ENCODE results near the gene NDUFB10. TPM values are rescaled to one million over a fixed set of nuclear protein-coding genes. Genes with fewer than 3 reads are reported as not detected.

NDUFB10 gene
- total and polyA plus RNA-seq, 2 donors (not counting 1 experiment from before 2014, with no cell fraction given) = 123 to 149 TPM

GRCh38 chr16:1930338-1930720 lies 29.0 kb upstream of the NDUFB10 start:
- H2AFZ ChIP-seq (ENCODE audit: low read length) = no peak overlapping the region
- H3K4me3 ChIP-seq (replicated peaks in 1 of 4; ENCODE audit: control extremely low read depth in 1 of 4, insufficient read depth in 1 of 4, low read depth in 3 of 4, low read length in 4 of 4) = no peak overlapping the region
- H3K27me3 ChIP-seq (ENCODE audit: control insufficient read depth, insufficient read depth, low read length) = no peaks in the 10 kb centered on the region
- H3K27ac ChIP-seq (ENCODE audit: insufficient read depth, low read length) = no peak overlapping the region
- no peak overlapping the region for H3K9ac ChIP-seq (ENCODE audit: insufficient read depth, low read length)
- H3K4me1 ChIP-seq (ENCODE audit: control insufficient read depth, extremely low read depth, insufficient read depth, low read length) = no peaks in the 10 kb centered on the region
- H3K79me2 ChIP-seq (ENCODE audit: control insufficient read depth, insufficient read depth, low read length) = no peaks in the 10 kb centered on the region
- H3K9me3 ChIP-seq (ENCODE audit: control insufficient read depth, insufficient read depth, low read depth, low read length) = no peaks in the 10 kb centered on the region
- TF ChIP-seq EZH2 (IDR thresholded peaks at IDR 0.05; ENCODE audit: low read length, missing control alignments) (no peak), CTCF (conservative IDR thresholded peaks at IDR 0.05 in 1 of 2, IDR thresholded peaks at IDR 0.05 in 1 of 2; ENCODE audit: low read depth in 1 of 2, low read length in 2 of 2) (no peak)
- no peaks in the 10 kb centered on the region for H3K36me3 ChIP-seq (ENCODE audit: control insufficient read depth, insufficient read depth, low read length)
- H3K4me2 ChIP-seq (ENCODE audit: extremely low read depth, insufficient read depth, low read length) = no peak overlapping the region
- no peak for DNase-seq (ENCODE audit: low read depth in 2 of 2)
- H4K20me1 ChIP-seq (ENCODE audit: control insufficient read depth, extremely low read depth, insufficient read depth, low read length) = no peaks in the 10 kb centered on the region

- no peak overlapping the region for H3K9ac ChIP-seq (ENCODE audit: insufficient read depth, low read length)
- no peaks in the 10 kb centered on the region for H3K9me3 ChIP-seq (ENCODE audit: control insufficient read depth, insufficient read depth, low read depth, low read length)
- no peaks in the 10 kb centered on the region for H3K4me1 ChIP-seq (ENCODE audit: control insufficient read depth, extremely low read depth, insufficient read depth, low read length)
- TF ChIP-seq EZH2 (IDR thresholded peaks at IDR 0.05; ENCODE audit: low read length, missing control alignments) (no peak), CTCF (conservative IDR thresholded peaks at IDR 0.05 in 1 of 2, IDR thresholded peaks at IDR 0.05 in 1 of 2; ENCODE audit: low read depth in 1 of 2, low read length in 2 of 2) (no peak)
- no peak overlapping the region for H3K4me3 ChIP-seq (replicated peaks in 1 of 4; ENCODE audit: control extremely low read depth in 1 of 4, insufficient read depth in 1 of 4, low read depth in 3 of 4, low read length in 4 of 4)
- H3K79me2 ChIP-seq (ENCODE audit: control insufficient read depth, insufficient read depth, low read length) = no peaks in the 10 kb centered on the region
- H3K4me2 ChIP-seq (ENCODE audit: extremely low read depth, insufficient read depth, low read length) = no peak overlapping the region
- H3K36me3 ChIP-seq (ENCODE audit: control insufficient read depth, insufficient read depth, low read length) = no peaks in the 10 kb centered on the region
- peak; percentile 5 to 23 for DNase-seq (ENCODE audit: low read depth in 2 of 2)
- H2AFZ ChIP-seq (ENCODE audit: low read length) = no peak overlapping the region
- no peaks in the 10 kb centered on the region for H3K27me3 ChIP-seq (ENCODE audit: control insufficient read depth, insufficient read depth, low read length)
- H3K27ac ChIP-seq (ENCODE audit: insufficient read depth, low read length) = no peak overlapping the region
- H4K20me1 ChIP-seq (ENCODE audit: control insufficient read depth, extremely low read depth, insufficient read depth, low read length) = no peaks in the 10 kb centered on the region
Measured at GRCh38 chr16:1932050-1933028, 27.0 kb upstream of the NDUFB10 start.

GRCh38 chr16:1933097-1933661 lies 26.2 kb upstream of the NDUFB10 start:
- Histone ChIP-seq H3K27me3 (ENCODE audit: control insufficient read depth, insufficient read depth, low read length) (no peaks in the 10 kb centered on the region), H3K9ac (ENCODE audit: insufficient read depth, low read length) (no peak overlapping the region), H3K4me1 (ENCODE audit: control insufficient read depth, extremely low read depth, insufficient read depth, low read length) (no peaks in the 10 kb centered on the region), H3K9me3 (ENCODE audit: control insufficient read depth, insufficient read depth, low read depth, low read length) (no peaks in the 10 kb centered on the region), H3K4me2 (ENCODE audit: extremely low read depth, insufficient read depth, low read length) (no peak overlapping the region), H2AFZ (ENCODE audit: low read length) (no peak overlapping the region), H3K36me3 (ENCODE audit: control insufficient read depth, insufficient read depth, low read length) (no peaks in the 10 kb centered on the region), H4K20me1 (ENCODE audit: control insufficient read depth, extremely low read depth, insufficient read depth, low read length) (no peaks in the 10 kb centered on the region), H3K79me2 (ENCODE audit: control insufficient read depth, insufficient read depth, low read length) (no peaks in the 10 kb centered on the region), H3K27ac (ENCODE audit: insufficient read depth, low read length) (no peak overlapping the region), H3K4me3 (replicated peaks in 1 of 4; ENCODE audit: control extremely low read depth in 1 of 4, insufficient read depth in 1 of 4, low read depth in 3 of 4, low read length in 4 of 4) (no peak overlapping the region)
- no peak for DNase-seq (ENCODE audit: low read depth in 2 of 2)
- TF ChIP-seq CTCF (conservative IDR thresholded peaks at IDR 0.05 in 1 of 2, IDR thresholded peaks at IDR 0.05 in 1 of 2; ENCODE audit: low read depth in 1 of 2, low read length in 2 of 2) (no peak), EZH2 (IDR thresholded peaks at IDR 0.05; ENCODE audit: low read length, missing control alignments) (no peak)
